Endothelial cell of umbilical vein (primary cell): ENCODE measurements around the gene ZNF460. TPM values are rescaled to one million over a fixed set of nuclear protein-coding genes. Genes with fewer than 3 reads are reported as not detected.

Source experiments
- BruUV-seq: library from RNA; stranded (reverse); fragments of 400-500 nt; replicated peaks from 2 replicates; lab custom pipeline; 2021; lab: Mats Ljungman, UMichigan
- CTCF ChIA-PET: fragments of 300-600, 350-600 bp; sonication (Branson Sonifier 250); formaldehyde crosslinking; loops from one replicate; lab custom pipeline; 2021; ENCODE audit warnings: antibody characterized with exemption, inconsistent platforms; lab: Charles Lee
- POLR2A ChIA-PET: fragments of 300-600, 350-600 bp; sonication (Branson Sonifier 250); formaldehyde crosslinking; loops from one replicate; lab custom pipeline; 2021; ENCODE audit warnings: antibody characterized with exemption, inconsistent platforms; lab: Charles Lee
- DNase-seq: peaks from one replicate; pipeline ENCODE4 v3.0.0-alpha.2; 2011; ENCODE audit warnings: low read depth, low spot score
- FAIRE-seq: peaks from 2 replicates; lab custom pipeline; 2011; peaks lifted over from hg19 to GRCh38; lab: Jason Lieb, UNC
- H2AFZ ChIP-seq: 2 replicates; pipeline ENCODE4 v1.6.0; 2012; ENCODE audit warnings: low read depth, low read length, control low read depth, inconsistent platforms
- H3K27ac ChIP-seq: 2 replicates; pipeline ENCODE4 v1.5.1; 2011; ENCODE audit warnings: low read depth, mild to moderate bottlenecking, control low read depth, low read length, moderate library complexity; ENCODE audit not compliant: insufficient read depth
- H3K27me3 ChIP-seq, 2 experiments: 2 replicates each; pipeline versions ENCODE4 v1.6.0 to v1.6.1; 2011; ENCODE audit warnings: low read length in 2 of 2, mixed read lengths in 1 of 2; ENCODE audit not compliant: control insufficient read depth in 2 of 2, insufficient read depth in 2 of 2
- H3K36me3 ChIP-seq, 2 experiments: 2 replicates in 1 of 2; 3 replicates in 1 of 2; pipeline ENCODE4 v1.5.1; 2011; ENCODE audit warnings: low read length in 2 of 2, mild to moderate bottlenecking in 1 of 2, moderate library complexity in 1 of 2; ENCODE audit not compliant: control insufficient read depth in 2 of 2, insufficient read depth in 2 of 2; ENCODE audit errors: extremely low read depth in 1 of 2
- H3K4me1 ChIP-seq: 3 replicates; pipeline ENCODE4 v1.5.1; 2011; ENCODE audit warnings: mild to moderate bottlenecking, low read length; ENCODE audit not compliant: control insufficient read depth, insufficient read depth; ENCODE audit errors: extremely low read depth
- H3K4me2 ChIP-seq: 2 replicates; pipeline ENCODE4 v1.6.1; 2011; ENCODE audit warnings: low read length, control low read depth, mixed read lengths; ENCODE audit not compliant: insufficient read depth
- H3K4me3 ChIP-seq, 3 experiments: fragments of 200-600 bp in 1 of 3; sonication (generic), shearing (Covaris generic) in 1 of 3; replicated peaks in 1 of 3; 2 replicates each; pipeline ENCODE4 v1.5.1; 2011 to 2016; ENCODE audit warnings: control low read depth in 3 of 3, low read length in 3 of 3, mild to moderate bottlenecking in 2 of 3, inconsistent platforms in 1 of 3, low read depth in 1 of 3, moderate library complexity in 1 of 3; ENCODE audit not compliant: insufficient read depth in 1 of 3
- H3K79me2 ChIP-seq: 2 replicates; pipeline ENCODE4 v1.6.0; 2012; ENCODE audit warnings: low read length, inconsistent platforms; ENCODE audit not compliant: control insufficient read depth, insufficient read depth
- H3K9ac ChIP-seq: replicated peaks from 2 replicates; pipeline ENCODE3; 2011; ENCODE audit warnings: low read length, control low read depth; ENCODE audit not compliant: insufficient read depth; ENCODE audit errors: extremely low read depth
- H3K9me1 ChIP-seq: replicated peaks from 3 replicates; pipeline ENCODE4 v1.6.0; 2011; ENCODE audit warnings: mild to moderate bottlenecking, low read length; ENCODE audit not compliant: control insufficient read depth, insufficient read depth; ENCODE audit errors: extremely low read depth
- H3K9me3 ChIP-seq: replicated peaks from 2 replicates; pipeline ENCODE4 v1.5.1; 2012; ENCODE audit warnings: low read length, inconsistent platforms; ENCODE audit not compliant: control insufficient read depth, insufficient read depth
- H4K20me1 ChIP-seq: replicated peaks from 2 replicates; pipeline ENCODE3; 2011; ENCODE audit warnings: mild to moderate bottlenecking, low read length; ENCODE audit not compliant: control insufficient read depth, insufficient read depth; ENCODE audit errors: extremely low read depth
- CTCF ChIP-seq, 2 donors: IDR thresholded peaks; 1 replicate in 1 of 2; 2 replicates in 1 of 2; pipeline ENCODE4 v1.5.1; 2011; ENCODE audit warnings: low read length in 2 of 2, mild to moderate bottlenecking in 2 of 2, moderate library complexity in 2 of 2, control low read depth in 1 of 2, inconsistent platforms in 1 of 2, low read depth in 1 of 2; ENCODE audit not compliant: insufficient read depth in 1 of 2; ENCODE audit errors: extremely low read depth in 1 of 2
- EZH2 ChIP-seq: IDR thresholded peaks from 2 replicates; pipeline ENCODE4 v1.6.1; 2012; ENCODE audit warnings: borderline replicate concordance, low read depth, mild to moderate bottlenecking, moderate library complexity, low read length, inconsistent platforms; ENCODE audit not compliant: severe bottlenecking
- FOS ChIP-seq: IDR thresholded peaks from 2 replicates; pipeline ENCODE4 v1.6.1; 2011; ENCODE audit warnings: mild to moderate bottlenecking, low read length, moderate library complexity, borderline replicate concordance; ENCODE audit not compliant: insufficient read depth
- GATA2 ChIP-seq: IDR thresholded peaks from 2 replicates; pipeline ENCODE4 v1.7.0; 2011; ENCODE audit warnings: low read depth, mild to moderate bottlenecking, moderate library complexity, mixed read lengths, low read length; ENCODE audit not compliant: insufficient read length, insufficient read depth
- JUN ChIP-seq: IDR thresholded peaks from 2 replicates; pipeline ENCODE4 v1.6.1; 2011; ENCODE audit warnings: borderline replicate concordance, low read depth; ENCODE audit not compliant: insufficient read length, insufficient read depth
- MAX ChIP-seq: IDR thresholded peaks from 2 replicates; pipeline ENCODE4 v1.6.1; 2011; ENCODE audit not compliant: insufficient read depth, insufficient read length
- MYC ChIP-seq: IDR thresholded peaks from one replicate; pipeline ENCODE4 v1.6.1; 2011; ENCODE audit warnings: mild to moderate bottlenecking, low read depth, low read length
- POLR2A ChIP-seq: IDR thresholded peaks from 2 replicates; pipeline ENCODE4 v1.6.1; 2012; ENCODE audit warnings: low read depth, mild to moderate bottlenecking, control low read depth, low read length
- POLR2AphosphoS5 ChIP-seq: IDR thresholded peaks from 2 replicates; pipeline ENCODE4 v1.6.1; 2012; ENCODE audit warnings: low read depth, mild to moderate bottlenecking, control low read depth, low read length, moderate library complexity; ENCODE audit not compliant: insufficient read depth
- dilution Hi-C: fragments of 300-500 bp; cut with MboI; formaldehyde crosslinking; loops from one replicate; pipeline ENCODE4 v1.15.0; 2019; ENCODE audit warnings: low sequenced_read_pairs; ENCODE audit not compliant: extremely low pct_ligation_motif_present
- intact Hi-C: fragments of 100-400 bp; cut with micrococcal nuclease; formaldehyde crosslinking; loops from one replicate; pipeline ENCODE4 v1.10.0; 2022
- polyA plus RNA-seq, 4 experiments: library from polyadenylated mRNA; depleted of rRNA in 3 of 4; stranded (reverse) in 3 of 4; unstranded in 1 of 4; fragments of >200 nt; gene quantifications; 2 replicates each; pipeline versions ENCODE4 v1.2.1 to v1.2.3, GENCODE V29; 2011 to 2012; ENCODE audit warnings: missing spikeins in 1 of 4
- total RNA-seq: library from RNA; stranded (reverse); gene quantifications from 2 replicates; pipeline ENCODE4 v1.2.3, GENCODE V29; 2021

The ZNF460 gene
- total and polyA plus RNA-seq, 2 donors (not counting 3 experiments of a cell fraction or from before 2014, with no cell fraction given), result 4.5 to 26.9 TPM

DNA sequence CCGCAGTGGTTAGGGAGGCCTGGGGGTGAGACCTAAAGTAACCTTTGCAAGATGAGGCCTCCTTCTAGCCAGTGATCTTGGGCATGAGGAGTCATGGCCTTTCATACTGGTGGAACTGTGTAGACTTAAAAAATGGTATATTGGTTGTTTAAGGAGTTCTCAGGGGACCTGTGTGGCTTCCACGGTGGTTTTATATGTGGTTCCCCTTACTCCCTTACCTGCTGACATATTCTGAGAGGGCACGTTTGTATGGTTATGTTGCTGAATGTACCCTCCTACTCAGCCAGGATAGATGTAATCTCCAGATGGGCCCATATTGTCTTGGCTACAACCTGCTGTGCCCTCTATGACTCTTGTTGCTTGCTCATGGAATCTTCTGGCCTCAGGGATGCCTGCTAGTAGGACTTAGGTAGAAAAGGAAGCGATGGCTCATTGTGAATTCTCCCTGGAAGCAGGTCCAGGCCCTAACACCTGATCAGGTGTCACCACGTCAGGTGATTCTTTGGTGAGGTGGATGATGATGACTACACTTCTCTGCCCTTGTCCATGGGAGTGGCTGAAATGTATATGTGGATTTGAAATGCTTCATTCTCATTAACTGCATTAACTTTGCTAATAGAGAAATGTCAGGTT lies 1.8 kb downstream of the ZNF460 start:
- BruUV-seq, result no TSS peak
- Histone ChIP-seq H2AFZ (no peak overlapping the region), H3K9me1 (no peaks in the 10 kb centered on the region), H3K27me3 (no peaks in the 10 kb centered on the region), H3K27ac (no peak overlapping the region), H3K4me2 (peak overlapping the region; percentile 9), H3K36me3 (peaks cover 14 to 23% of the 10 kb centered on the region in 2 experiments), H3K79me2 (peaks cover 63% of the 10 kb centered on the region), H3K4me1 (peaks cover 20% of the 10 kb centered on the region), H3K9ac (no peak overlapping the region), H3K4me3 (no peak overlapping the region), H3K9me3 (no peaks in the 10 kb centered on the region), H4K20me1 (peaks cover 2% of the 10 kb centered on the region)
- intact Hi-C loops, result loop anchor here (5.0 kb wide), 1 partner anchor 40 kb away; the partner anchor contains the start of gene ZNF543
- dilution Hi-C loops, result no loop called here
- POLR2A ChIA-PET, result no interaction called here
- FAIRE-seq (no peak), DNase-seq (no peak)
- CTCF ChIA-PET, result no interaction called here
- no peak for TF ChIP-seq MYC
- no peak for TF ChIP-seq JUN
- TF ChIP-seq MAX, result no peak
- TF ChIP-seq POLR2A, result no peak
- TF ChIP-seq CTCF (IDR thresholded peaks at IDR 0.05; ENCODE audit: extremely low read depth in 1 of 2, insufficient read depth in 1 of 2, low read depth in 1 of 2, low read length in 2 of 2), result no peak
- TF ChIP-seq POLR2AphosphoS5, result no peak
- TF ChIP-seq EZH2, result no peak
- no peak for TF ChIP-seq FOS
- no peak for TF ChIP-seq GATA2
